Fibroblast of lung (primary cell): ENCODE data around the gene CACNB2.

ENCODE experiments used
- EZH2 ChIP-seq: IDR thresholded peaks from 2 replicates; pipeline ENCODE4 v1.5.1; 2012; ENCODE audit warnings: low read length, control low read depth, mild to moderate bottlenecking; ENCODE audit errors: missing control alignments
- TF ChIP-seq, protein P1 (sequence below), 2 donors: IDR thresholded peaks in 1 of 2; conservative IDR thresholded peaks in 1 of 2; 1 replicate in 1 of 2; 2 replicates in 1 of 2; pipeline ENCODE4 v1.5.1; 2011 to 2012; ENCODE audit warnings: low read length in 2 of 2, control low read depth in 1 of 2, inconsistent platforms in 1 of 2, low read depth in 1 of 2, mild to moderate bottlenecking in 1 of 2

DNA sequence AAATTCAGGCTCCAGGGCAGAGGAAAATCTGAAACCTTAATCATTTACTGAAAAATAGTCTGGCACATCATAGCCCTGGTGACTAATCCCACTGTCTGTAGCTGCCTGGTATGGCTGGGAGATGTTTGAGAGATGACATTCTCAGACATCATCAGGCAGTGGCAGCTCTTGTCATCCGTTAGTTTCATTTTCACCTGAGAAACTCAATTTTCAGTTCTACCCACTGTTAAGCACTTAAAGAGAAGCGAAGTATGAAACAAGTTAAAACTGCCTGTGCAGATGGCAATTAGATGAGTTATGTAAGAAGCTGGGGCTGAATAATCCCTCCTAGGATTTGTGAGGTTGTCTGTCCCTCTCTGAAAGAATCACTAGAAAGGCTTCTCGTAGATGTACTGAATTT, 361.0 kb downstream of the CACNB2 start:
- TF ChIP-seq, protein P1, sequence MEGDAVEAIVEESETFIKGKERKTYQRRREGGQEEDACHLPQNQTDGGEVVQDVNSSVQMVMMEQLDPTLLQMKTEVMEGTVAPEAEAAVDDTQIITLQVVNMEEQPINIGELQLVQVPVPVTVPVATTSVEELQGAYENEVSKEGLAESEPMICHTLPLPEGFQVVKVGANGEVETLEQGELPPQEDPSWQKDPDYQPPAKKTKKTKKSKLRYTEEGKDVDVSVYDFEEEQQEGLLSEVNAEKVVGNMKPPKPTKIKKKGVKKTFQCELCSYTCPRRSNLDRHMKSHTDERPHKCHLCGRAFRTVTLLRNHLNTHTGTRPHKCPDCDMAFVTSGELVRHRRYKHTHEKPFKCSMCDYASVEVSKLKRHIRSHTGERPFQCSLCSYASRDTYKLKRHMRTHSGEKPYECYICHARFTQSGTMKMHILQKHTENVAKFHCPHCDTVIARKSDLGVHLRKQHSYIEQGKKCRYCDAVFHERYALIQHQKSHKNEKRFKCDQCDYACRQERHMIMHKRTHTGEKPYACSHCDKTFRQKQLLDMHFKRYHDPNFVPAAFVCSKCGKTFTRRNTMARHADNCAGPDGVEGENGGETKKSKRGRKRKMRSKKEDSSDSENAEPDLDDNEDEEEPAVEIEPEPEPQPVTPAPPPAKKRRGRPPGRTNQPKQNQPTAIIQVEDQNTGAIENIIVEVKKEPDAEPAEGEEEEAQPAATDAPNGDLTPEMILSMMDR (conservative IDR thresholded peaks at IDR 0.05 in 1 of 2, IDR thresholded peaks at IDR 0.05 in 1 of 2; ENCODE audit: low read depth in 1 of 2, low read length in 2 of 2): no peak
- TF ChIP-seq EZH2: no peak
